GM12891 (cell line): Measurements from ENCODE around the gene PMFBP1.

Experiments
- POLR2A ChIP-seq: IDR thresholded peaks from 2 replicates; pipeline ENCODE4 v1.6.1; 2011; ENCODE audit warnings: low read depth, low read length, control low read depth
- POLR2AphosphoS5 ChIP-seq: IDR thresholded peaks from 2 replicates; pipeline ENCODE4 v1.6.1; 2011; ENCODE audit warnings: low read depth, low read length, control low read depth
- SPI1 ChIP-seq: IDR thresholded peaks from 2 replicates; pipeline ENCODE4 v1.6.1; 2011; ENCODE audit warnings: low read depth, low read length, control low read depth
- TAF1 ChIP-seq: IDR thresholded peaks from 2 replicates; pipeline ENCODE4 v1.6.1; 2011; ENCODE audit warnings: low read depth, low read length, control low read depth

GRCh38 chr16:72166954-72167561 lies 4.9 kb downstream of the PMFBP1 start:
- no peak for TF ChIP-seq POLR2A
- no peak for TF ChIP-seq POLR2AphosphoS5
- no peak for TF ChIP-seq TAF1
- no peak for TF ChIP-seq SPI1
